Measurements from ENCODE around the gene KRT28. TPM values are rescaled to one million over a fixed set of nuclear protein-coding genes. Genes with fewer than 3 reads are reported as not detected.
"Not testable (repeated sequence)": the region's sequence is repeated elsewhere in the genome, so short reads cannot be mapped to it uniquely, and the experiment has no call there.

KRT28 gene
- total RNA-seq, 1 donor from 2014 or later: not detected

- peak; percentile 85 for DNase-seq (ENCODE audit: low read depth)
Measured at GRCh38 chr17:40818733-40819527, 19.2 kb upstream of the KRT28 start.

GRCh38 chr17:40818343-40818732 is 18.6 kb upstream of the KRT28 start:
- DNase-seq (ENCODE audit: low read depth): no peak

- no peak for DNase-seq (ENCODE audit: low read depth)
Measured at GRCh38 chr17:40817103-40817682, 17.4 kb upstream of the KRT28 start.

- DNase-seq (ENCODE audit: low read depth): no peak
Measured at GRCh38 chr17:40816569-40816968, 16.8 kb upstream of the KRT28 start.

GRCh38 chr17:40815381-40815780 is 15.6 kb upstream of the KRT28 start:
- DNase-seq (ENCODE audit: low read depth): no peak

- DNase-seq (ENCODE audit: low read depth): not testable (repeated sequence)
Measured at GRCh38 chr17:40814657-40815056, 14.9 kb upstream of the KRT28 start.

- no peak for DNase-seq (ENCODE audit: low read depth)
Measured at GRCh38 chr17:40813804-40814203, 14.0 kb upstream of the KRT28 start.

GRCh38 chr17:40812639-40813038 is 12.9 kb upstream of the KRT28 start:
- DNase-seq (ENCODE audit: low read depth): no peak

GRCh38 chr17:40810494-40810893 is 10.7 kb upstream of the KRT28 start:
- DNase-seq (ENCODE audit: low read depth): no peak

- no peak for DNase-seq (ENCODE audit: low read depth)
Measured at GRCh38 chr17:40809721-40810421, 10.1 kb upstream of the KRT28 start.

GRCh38 chr17:40806131-40806530 is 6.4 kb upstream of the KRT28 start:
- DNase-seq (ENCODE audit: low read depth): no peak

GRCh38 chr17:40803617-40804082 is 3.9 kb upstream of the KRT28 start:
- peak; percentile 67 for DNase-seq (ENCODE audit: low read depth)

- DNase-seq (ENCODE audit: low read depth): no peak
Measured at GRCh38 chr17:40801157-40801556, 1.4 kb upstream of the KRT28 start.

GRCh38 chr17:40800381-40800780 is 622 bp upstream of the KRT28 start:
- DNase-seq (ENCODE audit: low read depth): no peak

GRCh38 chr17:40796846-40797245 is 2.9 kb downstream of the KRT28 start:
- DNase-seq (ENCODE audit: low read depth): no peak

GRCh38 chr17:40795019-40795667 is 4.6 kb downstream of the KRT28 start:
- DNase-seq (ENCODE audit: low read depth): no peak

GRCh38 chr17:40794466-40794865 is 5.3 kb downstream of the KRT28 start:
- no peak for DNase-seq (ENCODE audit: low read depth)

- DNase-seq (ENCODE audit: low read depth): no peak
Measured at GRCh38 chr17:40793832-40794231, 5.9 kb downstream of the KRT28 start.

GRCh38 chr17:40791787-40792436 is 7.8 kb downstream of the KRT28 start:
- peak; percentile 39 for DNase-seq (ENCODE audit: low read depth)

- no peak for DNase-seq (ENCODE audit: low read depth)
Measured at GRCh38 chr17:40791111-40791510, 8.6 kb downstream of the KRT28 start.

GRCh38 chr17:40782450-40782849 is 17.3 kb downstream of the KRT28 start, which contains the start of gene KRT27:
KRT27 (minus strand) TSS chr17:40782550; CDS start chr17:40782493, 57 bp downstream.
- DNase-seq (ENCODE audit: low read depth): no peak

Measured in myocyte (in vitro differentiated cells).